TTC549 (cell line): ENCODE results near the gene KCNA5.

ENCODE experiments used
- FAIRE-seq: peaks from 2 replicates; lab custom pipeline; 2012; peaks lifted over from hg19 to GRCh38; lab: Jason Lieb, UNC

The KCNA5 gene

DNA sequence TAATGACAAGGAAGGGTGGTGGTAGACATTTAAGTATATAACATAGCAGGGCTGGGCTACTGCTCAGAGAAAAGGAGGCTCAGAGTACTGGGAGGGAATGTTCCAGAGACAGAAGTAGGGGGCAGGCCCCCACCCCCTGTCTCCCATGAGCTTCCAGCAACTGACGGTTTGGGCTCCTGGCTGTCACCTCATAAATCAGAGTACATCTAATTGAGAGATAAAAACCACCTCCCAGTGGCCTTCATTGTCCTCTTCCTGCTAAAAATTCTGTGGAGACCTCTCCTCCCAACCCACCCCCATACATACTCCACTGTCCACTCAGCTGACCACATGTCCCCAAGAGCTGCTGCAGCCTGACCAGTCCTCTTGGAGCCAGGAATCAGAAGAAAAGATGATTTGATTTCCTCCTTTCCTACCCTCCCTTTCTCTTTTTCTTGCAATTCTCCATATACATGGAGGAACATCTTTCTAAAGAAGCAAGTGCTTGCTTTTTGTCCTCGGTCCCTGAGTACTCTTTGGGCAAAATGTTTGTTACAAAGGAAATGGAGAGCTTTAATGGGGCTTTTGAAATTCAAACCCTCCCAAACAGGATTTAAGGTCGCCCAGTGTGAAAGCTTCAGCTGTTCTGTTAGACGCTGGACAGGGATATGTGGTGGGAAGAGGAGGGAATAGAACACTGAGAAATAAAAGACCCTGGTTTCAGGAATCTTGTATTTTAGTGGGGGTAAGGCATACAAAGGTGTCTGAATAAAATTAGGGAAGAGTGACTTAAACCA lies 16.4 kb upstream of the KCNA5 start:
- no peak for FAIRE-seq

DNA sequence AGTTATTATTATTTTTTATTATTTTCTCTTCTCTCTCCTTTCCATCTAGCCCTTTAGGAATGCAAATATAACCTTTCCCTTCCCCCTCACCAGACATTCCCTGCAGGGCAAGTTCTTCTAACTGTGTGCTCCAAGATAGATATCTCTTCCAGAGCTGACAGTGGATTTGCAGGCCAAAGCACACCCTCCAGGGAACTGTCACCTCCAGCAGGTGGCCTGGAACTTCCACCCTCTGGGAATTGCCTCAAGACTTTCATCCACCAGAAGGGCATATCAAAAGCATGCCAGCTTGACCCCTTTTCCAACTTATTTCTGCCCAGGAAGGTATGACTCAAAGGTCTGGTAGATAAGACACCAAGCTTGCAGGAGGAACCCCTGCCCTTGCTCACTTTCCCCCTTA lies 13.6 kb upstream of the KCNA5 start:
- FAIRE-seq = no peak

DNA sequence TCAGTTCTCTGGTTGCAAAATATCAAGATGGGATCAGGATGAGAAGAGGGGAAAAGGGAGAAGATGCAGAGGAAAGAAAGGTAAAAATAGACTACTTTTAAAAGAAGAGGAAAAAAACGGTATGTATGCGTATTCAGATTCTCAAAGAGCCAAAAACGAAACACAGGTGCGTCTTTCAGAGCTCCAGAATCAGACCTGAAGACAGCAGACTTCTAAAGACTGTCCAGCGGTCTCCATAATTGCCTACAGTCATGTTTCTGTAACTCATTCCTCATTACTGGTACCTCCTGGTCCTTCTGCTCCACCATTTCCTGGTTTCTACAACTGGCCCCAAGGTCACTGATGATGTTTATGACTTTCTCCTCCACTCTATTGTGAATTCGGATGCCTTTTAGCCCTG lies 12.4 kb upstream of the KCNA5 start:
- FAIRE-seq = no peak

DNA sequence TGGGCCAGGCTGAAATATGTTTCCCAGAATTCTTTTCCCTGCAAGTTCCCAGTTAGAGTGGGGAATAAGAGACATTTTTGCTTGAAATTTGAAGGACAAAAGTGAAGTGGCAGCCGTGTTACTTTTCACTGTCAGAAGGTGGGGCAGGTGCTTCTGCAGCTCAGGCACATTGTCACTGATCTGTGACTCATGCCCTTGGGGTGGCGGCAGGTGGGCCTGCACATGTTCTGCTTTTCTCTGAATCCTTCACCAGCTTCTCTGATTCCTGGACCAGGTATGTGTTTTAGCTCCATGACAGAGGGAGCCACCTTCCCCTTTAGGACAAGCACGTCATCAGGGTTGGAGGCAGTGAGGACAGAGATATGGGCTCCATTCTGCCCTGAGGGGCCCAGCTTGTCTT lies 11.7 kb upstream of the KCNA5 start:
- no peak for FAIRE-seq

DNA sequence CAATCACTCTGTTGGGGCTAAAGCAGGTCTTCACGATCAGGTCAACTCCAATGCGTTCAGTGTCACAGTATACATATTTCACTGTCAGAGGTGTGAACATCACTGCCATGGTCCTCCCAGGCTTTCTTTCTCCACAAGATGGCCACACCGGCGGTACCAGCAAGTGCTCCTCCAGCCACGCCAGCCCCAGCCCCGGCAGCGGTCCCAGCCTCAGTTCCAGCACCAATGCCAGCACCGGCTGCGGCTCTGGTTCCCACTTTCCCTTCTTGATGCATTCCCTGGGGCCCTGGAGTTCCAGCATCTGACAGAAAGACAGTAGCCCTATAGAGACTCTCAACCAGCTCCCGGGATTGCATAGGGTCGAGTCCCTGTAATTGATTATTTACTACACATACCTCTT lies 10.9 kb upstream of the KCNA5 start:
- FAIRE-seq = no peak

DNA sequence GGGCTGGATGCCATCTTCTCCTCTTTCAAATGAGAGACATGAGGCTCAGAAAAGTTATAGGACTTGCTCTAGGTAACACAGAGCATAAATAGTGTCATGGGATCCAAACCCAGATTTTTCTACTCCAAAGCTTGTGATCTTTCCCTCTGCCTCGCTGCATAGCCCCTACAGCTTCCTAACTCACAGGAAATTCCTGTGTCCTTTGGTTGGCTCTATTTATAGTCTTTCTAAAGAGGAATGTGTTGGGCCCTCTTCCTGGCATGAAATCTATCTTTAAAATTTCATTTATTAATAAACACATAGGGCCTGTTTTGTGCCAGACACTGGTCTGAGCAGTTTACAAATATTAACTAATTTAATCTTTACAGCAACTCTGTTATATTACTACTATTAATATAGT lies 9.8 kb upstream of the KCNA5 start:
- FAIRE-seq = no peak

DNA sequence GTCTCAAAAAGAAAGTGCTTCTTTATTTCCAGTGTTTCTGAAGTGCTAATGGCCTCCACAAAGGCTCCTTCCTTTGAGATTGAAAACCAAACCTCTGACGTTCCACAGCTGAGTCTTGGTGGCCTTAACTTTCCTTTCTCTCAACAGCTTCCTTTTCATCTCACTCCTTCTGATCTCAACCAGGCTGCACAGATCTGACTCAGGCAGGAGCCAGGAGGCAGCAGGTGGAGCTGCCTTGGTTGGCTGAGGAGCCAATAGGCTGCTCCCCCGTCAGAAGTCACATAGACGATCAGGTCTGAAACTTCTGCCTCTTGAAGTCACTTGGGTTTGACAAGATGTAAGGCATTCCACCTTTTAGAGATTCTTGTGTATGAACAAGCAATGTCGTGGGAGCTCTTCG lies 9.1 kb upstream of the KCNA5 start:
- no peak for FAIRE-seq

DNA sequence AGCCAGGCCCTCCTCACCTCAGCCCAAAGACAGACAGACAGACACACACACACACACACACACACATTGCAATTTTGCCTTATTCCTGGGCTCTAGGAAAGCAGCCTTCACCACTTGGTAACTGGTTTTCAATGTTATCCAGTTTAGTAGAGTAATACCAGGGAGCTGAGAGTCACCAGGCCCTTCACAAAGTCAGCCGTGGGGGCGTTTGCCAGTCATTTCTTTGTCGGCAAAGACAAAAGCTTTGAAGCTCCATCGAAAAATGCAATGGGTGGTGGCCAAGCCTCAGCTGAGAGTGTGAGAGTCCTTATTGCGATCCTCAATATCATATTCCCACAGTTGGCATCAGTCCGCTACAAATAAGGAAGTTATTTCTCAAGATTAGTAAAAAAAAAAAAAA lies 8.1 kb upstream of the KCNA5 start:
- no peak for FAIRE-seq

DNA sequence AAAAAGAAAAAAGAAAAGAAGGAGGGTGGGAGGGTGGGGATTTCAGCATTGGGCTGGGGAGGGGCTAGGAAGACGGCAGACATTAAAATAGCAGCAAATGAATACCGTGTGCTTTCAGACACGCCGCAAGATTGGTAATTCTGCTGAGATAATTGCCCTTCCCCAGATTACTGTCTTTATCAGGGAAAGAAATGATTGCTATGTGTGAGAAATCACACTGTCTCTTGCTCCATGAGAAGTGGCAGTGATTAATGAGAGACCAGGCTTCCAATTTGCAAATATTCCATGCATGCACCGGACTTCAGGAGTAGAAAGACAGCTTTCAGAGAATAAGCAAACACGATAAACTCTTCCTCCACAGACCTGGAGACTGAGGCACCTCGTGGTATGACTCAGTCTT lies 7.6 kb upstream of the KCNA5 start:
- no peak for FAIRE-seq

DNA sequence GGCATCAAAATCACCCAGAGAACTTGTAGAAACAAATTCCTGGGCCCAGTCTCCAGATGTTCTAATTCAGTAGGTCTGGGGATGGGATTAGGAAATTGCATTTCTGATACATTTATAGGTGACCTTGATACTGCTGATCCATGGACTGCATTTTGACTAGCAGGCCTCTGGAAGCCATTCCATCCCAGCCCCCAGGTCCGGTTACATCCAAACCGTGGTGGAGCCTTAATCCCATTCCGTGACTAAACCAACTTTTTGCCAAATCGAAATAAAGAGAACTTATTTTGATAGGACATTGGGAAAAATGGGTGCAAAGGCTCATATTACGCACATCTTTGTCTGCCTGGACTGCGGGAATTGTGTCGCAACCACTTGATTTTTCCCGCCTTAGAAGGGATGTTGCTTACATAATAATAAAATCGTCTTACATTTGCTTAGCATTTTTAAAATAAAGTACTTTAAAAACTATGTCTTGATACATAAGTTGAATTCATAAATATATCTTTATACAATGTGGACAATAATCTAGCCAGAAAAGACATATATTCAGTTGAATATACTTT lies 5.8 kb upstream of the KCNA5 start:
- FAIRE-seq = no peak

DNA sequence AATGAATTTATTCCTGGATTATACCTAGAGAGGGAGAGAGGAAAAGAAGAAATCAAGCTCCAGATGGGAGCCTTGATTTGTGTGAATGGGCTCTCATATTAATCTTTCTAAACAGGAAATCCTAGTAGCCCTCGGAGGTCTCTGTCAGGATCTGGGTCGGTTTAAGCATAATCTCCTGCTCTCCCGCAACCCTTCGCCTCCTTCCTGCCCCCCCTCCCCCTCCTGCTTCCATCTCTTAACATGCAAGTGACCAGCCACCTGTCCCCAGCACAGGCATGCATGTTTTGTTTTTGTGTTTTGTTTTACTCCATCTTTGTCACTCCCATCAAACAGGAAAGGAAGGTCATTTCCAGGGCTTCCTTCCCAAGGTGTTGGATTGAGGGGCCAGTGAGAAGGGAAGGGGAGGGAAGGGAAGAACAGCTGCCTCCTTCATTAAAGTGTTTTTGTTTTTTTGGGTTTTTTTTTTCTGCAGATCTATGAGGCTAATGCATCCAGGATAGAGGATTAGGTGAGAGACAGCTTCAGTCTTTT lies 4.8 kb upstream of the KCNA5 start:
- FAIRE-seq = no peak

DNA sequence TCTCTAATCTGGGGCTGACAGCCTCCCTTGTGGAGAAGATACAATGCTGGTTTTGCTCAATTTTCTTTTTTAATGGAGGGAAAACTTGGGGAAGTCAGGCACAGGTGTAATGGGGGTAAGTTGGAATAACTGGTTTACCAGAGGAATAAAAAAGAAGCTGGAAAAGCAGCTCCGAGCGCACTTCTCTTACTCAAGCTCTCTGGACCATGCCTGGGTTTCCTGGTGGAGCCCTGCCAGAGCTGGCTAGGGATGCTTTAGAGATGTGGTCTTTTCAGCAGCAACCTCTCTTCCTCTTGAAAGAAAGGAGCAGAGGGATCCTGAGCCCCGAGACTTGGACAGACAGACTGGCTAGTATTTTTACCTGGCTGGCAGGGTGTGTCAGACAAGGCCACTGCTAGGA lies 3.9 kb upstream of the KCNA5 start:
- FAIRE-seq = no peak

DNA sequence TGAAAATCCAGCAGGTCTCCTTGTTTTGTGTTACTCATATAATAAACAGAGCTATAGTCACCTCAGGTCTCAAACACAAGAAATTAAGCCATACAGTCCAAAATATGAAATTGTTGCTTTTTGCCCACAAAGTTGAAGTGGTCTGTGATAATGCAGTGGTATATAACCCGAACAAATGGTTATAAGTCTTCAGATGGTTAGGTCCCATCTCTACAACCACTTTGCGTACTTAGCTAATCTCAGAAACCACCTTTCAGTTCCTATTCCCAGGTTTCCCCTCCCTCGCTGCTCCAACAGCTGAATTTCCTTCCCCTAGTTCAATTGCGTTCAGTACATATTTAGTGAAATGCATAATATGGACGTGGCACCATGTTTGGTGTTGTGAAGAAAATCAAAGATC lies 3.3 kb upstream of the KCNA5 start:
- no peak for FAIRE-seq

DNA sequence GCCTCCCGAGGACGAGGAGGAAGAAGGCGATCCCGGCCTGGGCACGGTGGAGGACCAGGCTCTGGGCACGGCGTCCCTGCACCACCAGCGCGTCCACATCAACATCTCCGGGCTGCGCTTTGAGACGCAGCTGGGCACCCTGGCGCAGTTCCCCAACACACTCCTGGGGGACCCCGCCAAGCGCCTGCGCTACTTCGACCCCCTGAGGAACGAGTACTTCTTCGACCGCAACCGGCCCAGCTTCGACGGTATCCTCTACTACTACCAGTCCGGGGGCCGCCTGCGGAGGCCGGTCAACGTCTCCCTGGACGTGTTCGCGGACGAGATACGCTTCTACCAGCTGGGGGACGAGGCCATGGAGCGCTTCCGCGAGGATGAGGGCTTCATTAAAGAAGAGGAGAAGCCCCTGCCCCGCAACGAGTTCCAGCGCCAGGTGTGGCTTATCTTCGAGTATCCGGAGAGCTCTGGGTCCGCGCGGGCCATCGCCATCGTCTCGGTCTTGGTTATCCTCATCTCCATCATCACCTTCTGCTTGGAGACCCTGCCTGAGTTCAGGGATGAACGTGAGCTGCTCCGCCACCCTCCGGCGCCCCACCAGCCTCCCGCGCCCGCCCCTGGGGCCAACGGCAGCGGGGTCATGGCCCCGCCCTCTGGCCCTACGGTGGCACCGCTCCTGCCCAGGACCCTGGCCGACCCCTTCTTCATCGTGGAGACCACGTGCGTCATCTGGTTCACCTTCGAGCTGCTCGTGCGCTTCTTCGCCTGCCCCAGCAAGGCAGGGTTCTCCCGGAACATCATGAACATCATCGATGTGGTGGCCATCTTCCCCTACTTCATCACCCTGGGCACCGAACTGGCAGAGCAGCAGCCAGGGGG lies 979 bp downstream of the KCNA5 start:
- no peak for FAIRE-seq

DNA sequence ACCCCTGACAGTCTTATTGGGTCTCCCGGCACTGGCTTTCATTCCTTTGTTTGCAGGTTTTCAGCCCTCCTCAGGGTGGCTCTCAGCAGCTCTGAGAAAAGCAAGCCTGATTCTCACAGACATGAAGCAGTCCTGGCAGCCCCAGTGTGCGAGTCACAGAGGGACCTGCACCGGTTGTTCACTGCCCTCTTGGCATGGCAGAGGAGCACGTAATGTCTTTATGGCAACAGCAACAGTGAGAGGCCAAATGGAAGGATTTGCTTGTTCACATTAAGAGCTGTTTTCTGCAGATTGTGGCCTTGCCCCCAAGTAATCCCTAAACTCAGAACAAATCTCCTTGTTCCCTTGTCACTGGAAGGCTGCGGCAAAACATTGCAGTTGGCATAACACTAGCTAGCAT lies 3.4 kb downstream of the KCNA5 start:
- FAIRE-seq = no peak

DNA sequence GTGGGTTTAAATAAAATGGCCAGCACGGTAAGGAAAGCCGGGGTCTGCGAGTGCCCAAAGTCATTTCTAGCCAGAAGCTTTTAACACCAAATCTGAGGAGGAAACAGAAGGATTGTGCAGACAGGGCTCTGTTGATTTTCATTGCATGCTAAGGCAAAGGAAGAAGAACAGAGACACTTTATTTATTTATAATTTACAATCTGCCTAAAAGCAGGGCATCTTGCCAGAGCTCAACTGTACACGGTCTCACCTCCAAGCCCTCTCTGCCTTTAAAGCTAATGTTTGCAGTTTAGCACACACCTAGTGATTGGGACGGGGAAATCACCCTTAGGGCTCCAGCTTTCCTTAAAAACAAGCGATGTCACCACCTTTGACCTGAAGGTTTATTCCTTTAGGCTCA lies 4.0 kb downstream of the KCNA5 start:
- no peak for FAIRE-seq

DNA sequence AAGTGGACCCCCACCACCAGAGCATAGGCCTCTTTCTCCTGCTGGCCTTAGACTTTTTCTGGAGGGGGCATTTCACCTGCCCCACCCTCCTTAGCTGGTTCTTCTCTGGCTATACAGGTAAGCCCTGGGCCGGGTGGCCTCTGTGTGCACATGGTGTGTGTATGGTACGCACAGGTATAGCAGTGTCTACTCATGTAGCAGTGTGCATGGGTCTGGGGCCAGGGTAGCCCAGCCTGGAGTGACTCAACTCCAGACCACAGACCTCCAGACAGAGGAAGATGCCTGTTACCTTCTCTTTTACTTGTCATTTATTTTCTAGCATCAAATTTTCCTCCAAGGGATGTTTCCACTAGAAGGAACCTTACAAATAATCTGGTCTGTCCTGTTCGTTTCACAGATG lies 6.9 kb downstream of the KCNA5 start:
- FAIRE-seq = no peak

DNA sequence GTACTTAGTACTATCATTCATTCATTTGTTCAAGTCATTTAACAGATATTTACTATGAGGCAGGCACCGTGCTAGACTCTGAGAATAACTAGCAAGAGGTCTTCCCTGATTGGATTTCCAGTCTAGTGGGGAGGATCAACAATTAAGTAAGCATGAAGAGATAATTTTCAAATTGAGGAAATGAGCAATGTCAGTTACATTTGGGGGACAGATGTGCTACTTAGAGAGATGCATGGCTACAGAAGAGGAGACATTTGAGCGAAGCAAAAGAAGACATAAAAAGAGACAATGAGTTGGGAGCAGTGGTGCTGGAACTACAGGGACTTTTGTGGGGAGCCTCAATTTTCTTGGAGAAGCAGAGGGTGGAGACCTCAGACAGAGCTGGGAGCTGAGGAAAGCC lies 7.7 kb downstream of the KCNA5 start:
- no peak for FAIRE-seq

DNA sequence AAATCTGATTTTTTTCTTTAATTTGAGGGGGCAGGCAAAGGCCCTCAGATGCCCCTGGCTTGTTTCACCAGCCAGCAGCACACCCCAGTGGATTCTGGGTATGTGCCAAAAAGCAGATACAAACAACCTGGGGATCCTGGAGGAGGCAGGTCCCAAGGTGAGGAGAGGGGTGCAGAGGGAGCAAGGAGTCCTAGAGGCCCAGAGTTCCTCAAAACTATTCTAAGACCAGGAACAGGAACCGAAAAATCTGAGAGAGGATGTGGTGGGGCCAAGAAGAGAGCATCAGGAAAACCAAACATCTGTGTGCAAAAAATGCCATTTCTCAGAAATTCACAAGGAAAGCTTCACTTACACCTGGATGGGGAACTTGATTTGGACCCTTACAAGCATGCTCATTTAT lies 8.2 kb downstream of the KCNA5 start:
- no peak for FAIRE-seq

DNA sequence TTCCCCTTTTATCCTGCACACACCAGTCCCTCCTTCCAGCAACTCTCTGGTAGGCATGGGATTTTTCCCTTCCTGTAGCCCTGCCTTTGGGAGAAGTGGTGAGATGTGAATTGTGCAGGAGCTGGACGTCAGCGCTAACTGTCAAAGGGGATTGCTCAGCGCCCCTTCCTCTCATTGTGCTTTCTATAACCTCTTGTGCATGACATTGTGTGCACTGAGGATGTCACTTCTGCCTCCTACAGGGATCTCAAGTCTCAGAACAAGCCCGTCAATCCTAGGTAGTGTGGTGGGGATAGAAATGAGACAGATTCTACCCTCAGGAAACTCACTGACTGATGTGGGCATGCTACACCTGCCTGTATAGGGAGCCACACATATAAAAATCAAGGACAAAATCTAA lies 8.7 kb downstream of the KCNA5 start:
- FAIRE-seq = no peak

DNA sequence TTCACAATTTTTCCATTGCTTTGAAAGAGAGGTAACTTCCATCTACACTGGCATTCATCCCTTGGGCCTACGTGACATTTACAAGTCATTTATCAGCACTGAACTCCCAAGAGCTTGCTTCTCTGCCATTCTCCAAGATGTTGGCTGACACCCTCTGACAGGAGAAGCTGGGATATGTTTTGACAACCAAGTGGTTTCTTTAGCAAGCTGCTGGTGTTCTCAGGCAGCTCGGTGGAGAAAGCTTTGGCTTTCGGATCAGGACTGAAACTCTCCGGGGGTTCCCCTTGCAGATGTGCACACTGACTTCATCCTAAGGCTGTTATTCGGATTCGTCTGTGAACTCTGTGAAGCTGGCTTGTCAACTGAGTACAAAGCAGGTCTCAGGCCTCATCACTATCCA lies 15.7 kb downstream of the KCNA5 start:
- FAIRE-seq = no peak

DNA sequence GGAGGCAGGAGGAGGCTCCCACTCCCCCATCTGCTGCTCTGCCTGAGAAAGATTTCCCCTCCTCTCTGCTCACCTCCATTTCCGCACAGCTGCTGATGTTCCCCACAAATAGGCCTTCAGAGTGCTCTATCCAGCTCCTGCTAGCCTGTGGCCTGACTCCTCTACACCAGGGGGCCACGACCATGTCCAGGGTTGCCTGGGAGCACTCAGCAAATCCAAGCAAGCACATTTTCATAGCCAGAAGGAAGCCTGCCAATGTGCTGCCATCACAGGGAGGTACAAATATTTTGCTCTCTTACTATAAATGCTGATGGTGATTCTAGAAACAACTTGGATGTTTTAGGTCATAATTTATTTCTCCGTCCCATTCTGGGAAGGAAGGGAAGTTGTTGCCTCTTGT lies 17.3 kb downstream of the KCNA5 start:
- FAIRE-seq = no peak

DNA sequence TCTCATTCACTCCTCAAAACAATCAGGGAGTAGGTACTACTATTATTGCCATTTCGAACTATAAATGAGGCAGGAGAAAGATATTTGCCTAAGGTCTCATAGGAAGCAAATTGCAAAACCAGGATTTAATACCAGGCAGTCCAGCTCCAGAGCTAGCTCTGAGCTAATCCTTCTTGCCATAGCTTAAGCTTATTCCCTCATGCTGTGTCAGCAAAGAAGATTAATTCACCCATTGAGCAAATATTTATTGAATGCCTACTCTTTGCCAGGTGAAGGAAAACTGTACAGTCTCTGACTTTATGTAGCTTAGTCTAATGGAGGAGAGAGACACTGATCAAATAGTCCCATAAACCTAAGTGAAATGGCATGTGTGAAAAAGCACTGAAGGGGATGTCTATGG lies 19.5 kb downstream of the KCNA5 start:
- no peak for FAIRE-seq
